BJ (cell line): ENCODE data around the gene PDXK. TPM values are rescaled to one million over a fixed set of nuclear protein-coding genes. Genes with fewer than 3 reads are reported as not detected.

ENCODE experiments used
- CTCF ChIA-PET: fragments of 350-600 bp; formaldehyde crosslinking; extraction: SDS; loops from one replicate; lab custom pipeline; 2021; ENCODE audit warnings: antibody characterized with exemption, inconsistent platforms; lab: Yijun Ruan, JAX
- POLR2A ChIA-PET: fragments of 300-600 bp; sonication (Branson Sonifier 250); formaldehyde crosslinking; extraction: SDS; loops from one replicate; lab custom pipeline; 2021; ENCODE audit warnings: antibody characterized with exemption; lab: Charles Lee
- DNase-seq: peaks from one replicate; pipeline ENCODE4 v3.0.0-alpha.2; 2011; ENCODE audit warnings: low read depth
- H3K27me3 ChIP-seq: 2 replicates; pipeline ENCODE4 v1.6.0; 2011; ENCODE audit warnings: low read length; ENCODE audit not compliant: control insufficient read depth, insufficient read depth
- H3K36me3 ChIP-seq: 2 replicates; pipeline ENCODE4 v1.5.1; 2011; ENCODE audit warnings: low read length; ENCODE audit not compliant: control insufficient read depth, insufficient read depth
- H3K4me3 ChIP-seq: 2 replicates; pipeline ENCODE4 v1.5.1; 2011; ENCODE audit warnings: low read depth, mild to moderate bottlenecking, control low read depth, low read length
- polyA plus RNA-seq: library from polyadenylated mRNA; depleted of rRNA; stranded (reverse); fragments of >200 nt; gene quantifications from 2 replicates; pipeline ENCODE4 v1.2.3, GENCODE V29; 2011
- TF ChIP-seq, protein P1 (sequence below): IDR thresholded peaks from 2 replicates; pipeline ENCODE4 v1.5.1; 2011; ENCODE audit warnings: low read depth, mild to moderate bottlenecking, control low read depth, inconsistent platforms, low read length, moderate library complexity; ENCODE audit not compliant: insufficient read depth

Gene PDXK
- polyA plus RNA-seq, 1 experiment = 192 TPM

DNA sequence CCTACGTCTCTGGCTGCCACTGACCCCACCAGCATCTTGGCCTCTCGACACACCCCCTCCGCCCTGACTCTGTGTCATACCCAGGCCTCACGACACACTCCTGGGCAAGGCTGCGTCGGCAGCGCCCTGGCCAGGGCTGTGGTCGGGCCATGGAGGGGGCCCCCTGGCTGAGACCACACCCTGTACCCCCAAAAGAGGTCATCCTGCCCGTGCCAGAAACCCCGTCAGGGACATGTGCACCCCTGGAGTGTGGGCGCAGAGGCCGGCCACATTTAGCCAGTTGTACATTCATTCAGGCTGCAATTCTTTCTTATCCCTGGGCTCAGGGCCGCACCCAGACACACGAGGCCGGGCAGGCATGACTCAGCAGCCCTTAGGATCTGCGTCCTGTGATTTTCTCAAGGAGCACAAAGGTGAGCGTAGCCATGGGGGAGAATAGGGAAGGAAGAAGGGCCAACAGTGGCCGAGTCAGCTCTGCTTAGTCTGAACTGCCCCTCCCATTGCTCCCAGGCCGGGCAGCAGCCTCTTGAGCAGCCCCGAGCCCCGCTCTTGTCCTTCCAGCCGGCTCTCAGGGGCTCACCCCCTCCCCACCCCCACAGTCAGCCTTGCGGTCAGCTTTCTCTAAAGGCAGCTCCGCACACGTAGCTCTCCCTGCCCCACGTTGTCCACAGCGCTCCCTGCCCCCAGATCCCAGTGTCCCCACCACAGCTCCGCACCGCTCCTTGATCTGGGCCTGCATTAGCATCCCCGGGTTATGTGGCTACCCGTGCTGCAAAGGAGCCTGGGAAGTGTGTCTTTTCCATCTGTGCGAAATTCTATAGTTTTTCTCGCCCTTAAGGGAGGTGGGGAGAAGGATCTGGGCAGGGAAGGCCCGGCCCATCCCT, 49.3 kb downstream of the PDXK start:
- no peak for DNase-seq
- POLR2A ChIA-PET = interaction anchor here (0.6 kb wide), 1 partner anchor 1900 kb away, joined by 8 read pairs; no protein-coding TSS in a partner anchor
- no peaks in the 10 kb centered on the region; the same call in 1 of the 2 replicates for H3K36me3 ChIP-seq
- TF ChIP-seq, protein P1, sequence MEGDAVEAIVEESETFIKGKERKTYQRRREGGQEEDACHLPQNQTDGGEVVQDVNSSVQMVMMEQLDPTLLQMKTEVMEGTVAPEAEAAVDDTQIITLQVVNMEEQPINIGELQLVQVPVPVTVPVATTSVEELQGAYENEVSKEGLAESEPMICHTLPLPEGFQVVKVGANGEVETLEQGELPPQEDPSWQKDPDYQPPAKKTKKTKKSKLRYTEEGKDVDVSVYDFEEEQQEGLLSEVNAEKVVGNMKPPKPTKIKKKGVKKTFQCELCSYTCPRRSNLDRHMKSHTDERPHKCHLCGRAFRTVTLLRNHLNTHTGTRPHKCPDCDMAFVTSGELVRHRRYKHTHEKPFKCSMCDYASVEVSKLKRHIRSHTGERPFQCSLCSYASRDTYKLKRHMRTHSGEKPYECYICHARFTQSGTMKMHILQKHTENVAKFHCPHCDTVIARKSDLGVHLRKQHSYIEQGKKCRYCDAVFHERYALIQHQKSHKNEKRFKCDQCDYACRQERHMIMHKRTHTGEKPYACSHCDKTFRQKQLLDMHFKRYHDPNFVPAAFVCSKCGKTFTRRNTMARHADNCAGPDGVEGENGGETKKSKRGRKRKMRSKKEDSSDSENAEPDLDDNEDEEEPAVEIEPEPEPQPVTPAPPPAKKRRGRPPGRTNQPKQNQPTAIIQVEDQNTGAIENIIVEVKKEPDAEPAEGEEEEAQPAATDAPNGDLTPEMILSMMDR = no peak
- CTCF ChIA-PET = interaction anchor here (1.5 kb wide), 1 partner anchor 21 kb away, joined by 6 read pairs; the partner anchor contains the start of gene RRP1
- no peaks in the 10 kb centered on the region for H3K27me3 ChIP-seq
- no peak overlapping the region for H3K4me3 ChIP-seq

DNA sequence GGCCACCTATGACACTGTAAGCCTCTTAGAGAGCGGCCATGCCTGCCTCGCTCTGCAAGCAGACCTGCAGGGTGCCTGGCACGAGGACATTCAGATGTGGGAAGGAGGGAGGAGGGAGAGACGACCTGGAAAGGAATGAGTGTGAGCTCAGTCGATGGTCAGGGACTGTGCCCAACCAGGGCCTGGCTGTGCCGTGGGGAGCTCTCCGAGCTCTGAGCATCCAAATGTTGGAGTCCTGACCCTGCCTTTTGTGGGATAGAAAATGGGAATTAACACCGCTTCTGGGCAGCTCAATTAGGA, 49.9 kb downstream of the PDXK start:
- ChIA-PET CTCF (interaction anchor here (0.6 to 1.5 kb wide), 2 partner anchors 20 to 123 kb away, joined by 3 to 6 read pairs; partner anchors contain the start of gene RRP1), POLR2A (no interaction called here)
- H3K27me3 ChIP-seq = no peaks in the 10 kb centered on the region
- TF ChIP-seq, protein P1 = no peak
- DNase-seq = no peak
- H3K4me3 ChIP-seq = no peak overlapping the region
- H3K36me3 ChIP-seq = peaks cover 4% of the 10 kb centered on the region

- Histone ChIP-seq H3K36me3 (peaks cover 8% of the 10 kb centered on the region), H3K27me3 (no peaks in the 10 kb centered on the region), H3K4me3 (no peak overlapping the region)
- TF ChIP-seq, protein P1 = no peak
- no peak for DNase-seq
- POLR2A ChIA-PET = no interaction called here
- CTCF ChIA-PET = interaction anchor here (0.6 to 1.5 kb wide), 2 partner anchors 20 to 124 kb away, joined by 3 to 6 read pairs; partner anchors contain the start of gene RRP1
Measured at GRCh38 chr21:43769325-43769958, 50.5 kb downstream of the PDXK start.

DNA sequence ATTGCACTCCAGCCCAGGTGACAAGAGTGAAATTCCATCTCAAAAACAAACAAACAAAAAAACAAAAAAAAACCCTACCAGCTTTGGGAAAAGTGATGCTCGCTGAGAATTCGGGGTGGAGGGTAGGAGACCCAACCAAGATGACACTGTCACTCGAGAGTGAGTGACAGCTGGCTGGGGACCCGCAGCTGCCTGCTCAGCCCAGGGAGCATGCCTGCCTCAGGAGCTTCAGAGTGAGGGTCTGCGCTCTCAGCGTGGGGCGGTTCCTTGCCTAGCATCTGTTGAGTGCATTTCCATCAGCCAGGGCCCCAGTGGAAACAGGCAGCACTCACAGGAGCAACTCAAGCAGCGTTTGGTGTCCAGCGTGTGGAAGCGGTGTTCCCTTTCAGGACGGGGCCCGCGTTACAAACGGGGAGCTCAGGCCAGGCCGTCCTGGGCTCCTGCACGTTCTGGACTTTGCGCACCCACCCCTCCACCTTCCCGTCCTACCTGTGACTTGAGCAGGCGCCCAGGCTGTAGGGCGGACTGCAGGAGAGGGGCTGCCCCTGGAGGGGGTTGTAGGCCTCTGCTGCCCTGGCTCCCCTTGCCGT, 51.2 kb downstream of the PDXK start:
- Histone ChIP-seq H3K27me3 (no peaks in the 10 kb centered on the region), H3K36me3 (peaks cover 8% of the 10 kb centered on the region), H3K4me3 (no peak overlapping the region)
- no peak for DNase-seq
- ChIA-PET CTCF (no interaction called here), POLR2A (no interaction called here)
- TF ChIP-seq, protein P1 = no peak
